ENCODE data around the gene STARD9.

GRCh38 chr15:42736793-42737528 is 161.6 kb downstream of the STARD9 start, which contains the start of gene CDAN1:
- TF ChIP-seq CTCF (IDR thresholded peaks at IDR 0.05; ENCODE audit: low read depth, low read length) (no peak), POLR2A (IDR thresholded peaks at IDR 0.05; ENCODE audit: extremely low read depth, insufficient read length) (peak; percentile 95)
